Liver (tissue), 9 donors: ENCODE results near the gene SPACA9. TPM values are rescaled to one million over a fixed set of nuclear protein-coding genes. Genes with fewer than 3 reads are reported as not detected.

Experiments used
- DNase-seq: peaks from one replicate; pipeline ENCODE4 v3.0.0-alpha.2; 2017; ENCODE audit warnings: low spot score
- H3K27ac ChIP-seq, 2 donors: one replicate each; pipeline ENCODE4 v1.7.0; 2013; ENCODE audit warnings: inconsistent platforms in 2 of 2, low read length in 2 of 2, control low read depth in 1 of 2, low read depth in 1 of 2, mild to moderate bottlenecking in 1 of 2
- H3K27me3 ChIP-seq, 4 donors: one replicate each; pipeline versions ENCODE4 v1.6.1 to v1.7.0; 2013; ENCODE audit warnings: low read length in 3 of 4, inconsistent platforms in 1 of 4, mild to moderate bottlenecking in 1 of 4, moderate library complexity in 1 of 4; ENCODE audit not compliant: control insufficient read depth in 4 of 4, insufficient read depth in 4 of 4
- H3K36me3 ChIP-seq, 4 donors: one replicate each; pipeline versions ENCODE4 v1.6.1 to v1.7.0; 2013; ENCODE audit warnings: low read length in 3 of 4, mild to moderate bottlenecking in 3 of 4, low read depth in 1 of 4, moderate library complexity in 1 of 4; ENCODE audit not compliant: control insufficient read depth in 4 of 4, insufficient read depth in 3 of 4
- H3K4me1 ChIP-seq, 4 donors: one replicate each; pipeline versions ENCODE4 v1.6.1 to v1.7.0; 2013; ENCODE audit warnings: low read length in 3 of 4, mild to moderate bottlenecking in 3 of 4, moderate library complexity in 1 of 4; ENCODE audit not compliant: control insufficient read depth in 4 of 4, insufficient read depth in 4 of 4
- H3K4me3 ChIP-seq, 3 donors: one replicate each; pipeline versions ENCODE4 v1.6.1 to v1.7.0; 2013; ENCODE audit warnings: low read length in 3 of 3, control low read depth in 1 of 3, low read depth in 1 of 3, mild to moderate bottlenecking in 1 of 3
- H3K9ac ChIP-seq, 2 donors: one replicate each; pipeline ENCODE4 v1.7.0; 2013; ENCODE audit warnings: low read length in 2 of 2, mild to moderate bottlenecking in 2 of 2, moderate library complexity in 2 of 2, control low read depth in 1 of 2, low read depth in 1 of 2
- H3K9me3 ChIP-seq, 4 donors: one replicate each; pipeline versions ENCODE4 v1.6.1 to v1.7.0; 2013; ENCODE audit warnings: low read length in 3 of 4; ENCODE audit not compliant: control insufficient read depth in 4 of 4
- EGR1 ChIP-seq, 2 donors: IDR thresholded peaks; 2 replicates each; pipeline ENCODE4 v1.6.1; 2016 to 2018; ENCODE audit warnings: antibody characterized with exemption in 2 of 2, low read depth in 2 of 2
- FOXA1 ChIP-seq: IDR thresholded peaks from 2 replicates; pipeline ENCODE4 v1.6.1; 2016; ENCODE audit warnings: antibody characterized with exemption
- FOXA2 ChIP-seq: IDR thresholded peaks from 2 replicates; pipeline ENCODE4 v1.6.1; 2016; ENCODE audit warnings: antibody characterized with exemption
- GABPA ChIP-seq, 2 donors: IDR thresholded peaks in 1 of 2; conservative IDR thresholded peaks in 1 of 2; 2 replicates each; pipeline ENCODE4 v1.6.1; 2016; ENCODE audit warnings: antibody characterized with exemption in 2 of 2, mild to moderate bottlenecking in 1 of 2, moderate library complexity in 1 of 2
- HNF4A ChIP-seq, 2 donors: conservative IDR thresholded peaks; 2 replicates each; pipeline ENCODE4 v1.6.1; 2016; ENCODE audit warnings: antibody characterized with exemption in 2 of 2, mild to moderate bottlenecking in 2 of 2
- HNF4G ChIP-seq: IDR thresholded peaks from 2 replicates; pipeline ENCODE4 v1.6.1; 2016; ENCODE audit warnings: antibody characterized with exemption
- NR2F2 ChIP-seq: IDR thresholded peaks from 2 replicates; pipeline ENCODE4 v1.6.1; 2016; ENCODE audit warnings: antibody characterized with exemption
- TAF1 ChIP-seq: conservative IDR thresholded peaks from 2 replicates; pipeline ENCODE4 v1.6.1; 2016; ENCODE audit warnings: antibody characterized with exemption, mild to moderate bottlenecking
- YY1 ChIP-seq: IDR thresholded peaks from 2 replicates; pipeline ENCODE4 v1.6.1; 2016; ENCODE audit warnings: antibody characterized with exemption, mild to moderate bottlenecking
- ZBTB33 ChIP-seq: IDR thresholded peaks from 2 replicates; pipeline ENCODE4 v1.6.1; 2016; ENCODE audit warnings: antibody characterized with exemption
- WGBS: extraction: QIAGEN DNeasy Blood & Tissue Kit; methylation state at CpG from one replicate; pipeline ENCODE4 v1.1.7; 2013; 5-methylcytosine and 5-hydroxymethylcytosine counted together
- polyA plus RNA-seq, 2 donors: library from polyadenylated mRNA; stranded (reverse) in 1 of 2; unstranded in 1 of 2; fragments of 200-250 nt in 1 of 2; fragments of >200 nt in 1 of 2; fragmentation: Nextera tagmentation in 1 of 2; extraction: Ambion mirVana in 1 of 2; gene quantifications; one replicate each; pipeline versions ENCODE4 v1.2.1 to v1.2.3, GENCODE V29; 2013 to 2015
- total RNA-seq, 2 donors: library from RNA; depleted of rRNA; stranded (reverse); fragments of >200 nt; gene quantifications; one replicate each; pipeline ENCODE4 v1.2.3, GENCODE V29; 2014
- TF ChIP-seq, protein P1 (sequence below): IDR thresholded peaks from 2 replicates; pipeline ENCODE4 v1.6.1; 2016; ENCODE audit warnings: antibody characterized with exemption, mild to moderate bottlenecking
- TF ChIP-seq, protein P2 (sequence below): IDR thresholded peaks from 2 replicates; pipeline ENCODE4 v1.6.1; 2016; ENCODE audit warnings: antibody characterized with exemption
- TF ChIP-seq, protein P3 (sequence below): fragments of 150-350 bp; IDR thresholded peaks from 2 replicates; pipeline ENCODE4 v1.5.1; 2017; ENCODE audit warnings: improper control_type of control experiment, low read depth, low read length; ENCODE audit not compliant: missing input control
- donor health status: healthy.
- donor health status: healthy.
- donor health status: healthy.
- donor health status: healthy.
- donor health status: healthy.

SPACA9 gene
- total and polyA plus RNA-seq, 4 donors, result 0.67 to 1.3 (median 0.98) TPM

- DNase-seq, result no peak
- H3K27ac ChIP-seq, result no peak overlapping the region
- peaks cover 11 to 89% (median 49%) of the 10 kb centered on the region in 4 donors for H3K36me3 ChIP-seq
- H3K9ac ChIP-seq, result no peak overlapping the region
- TF ChIP-seq HNF4G (no peak), EGR1 (IDR thresholded peaks at IDR 0.05; ENCODE audit: low read depth in 2 of 2) (no peak), ZBTB33 (no peak), FOXA2 (no peak), TAF1 (no peak)
- 87% methylated on average over 6 of the region's 6 CpGs for WGBS
- H3K27me3 ChIP-seq, result no peaks in the 10 kb centered on the region
- H3K4me3 ChIP-seq, result no peak overlapping the region
- no peaks in the 10 kb centered on the region for H3K4me1 ChIP-seq
- H3K9me3 ChIP-seq, result no peaks in the 10 kb centered on the region
These were observed 18.2 kb downstream of the SPACA9 start for GRCh38 chr9:132896906-132897305.

DNA sequence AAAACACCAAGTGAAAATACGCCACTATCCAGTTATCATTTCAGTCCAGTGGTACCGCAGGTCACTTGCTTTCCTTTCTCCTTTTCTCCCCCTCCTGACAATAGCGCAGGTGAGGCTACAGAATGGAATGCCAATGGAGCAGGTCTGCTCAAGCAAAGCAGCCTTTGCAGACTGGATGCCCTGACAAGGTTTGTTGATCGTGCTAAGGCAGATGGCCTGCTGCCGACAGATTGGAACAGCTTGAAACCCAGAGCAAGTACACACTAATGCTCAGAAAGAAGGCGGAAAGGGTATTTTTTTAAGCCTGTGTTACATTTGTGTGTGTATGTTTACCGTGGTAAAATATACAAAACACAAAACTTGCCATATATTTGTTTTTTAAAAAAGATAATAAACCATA is 19.4 kb downstream of the SPACA9 start:
- H3K9ac ChIP-seq, result no peak overlapping the region
- H3K27me3 ChIP-seq, result no peaks in the 10 kb centered on the region
- no peaks in the 10 kb centered on the region for H3K4me1 ChIP-seq
- 96% methylated on average over 7 of the region's 7 CpGs for WGBS
- TF ChIP-seq, protein P1, sequence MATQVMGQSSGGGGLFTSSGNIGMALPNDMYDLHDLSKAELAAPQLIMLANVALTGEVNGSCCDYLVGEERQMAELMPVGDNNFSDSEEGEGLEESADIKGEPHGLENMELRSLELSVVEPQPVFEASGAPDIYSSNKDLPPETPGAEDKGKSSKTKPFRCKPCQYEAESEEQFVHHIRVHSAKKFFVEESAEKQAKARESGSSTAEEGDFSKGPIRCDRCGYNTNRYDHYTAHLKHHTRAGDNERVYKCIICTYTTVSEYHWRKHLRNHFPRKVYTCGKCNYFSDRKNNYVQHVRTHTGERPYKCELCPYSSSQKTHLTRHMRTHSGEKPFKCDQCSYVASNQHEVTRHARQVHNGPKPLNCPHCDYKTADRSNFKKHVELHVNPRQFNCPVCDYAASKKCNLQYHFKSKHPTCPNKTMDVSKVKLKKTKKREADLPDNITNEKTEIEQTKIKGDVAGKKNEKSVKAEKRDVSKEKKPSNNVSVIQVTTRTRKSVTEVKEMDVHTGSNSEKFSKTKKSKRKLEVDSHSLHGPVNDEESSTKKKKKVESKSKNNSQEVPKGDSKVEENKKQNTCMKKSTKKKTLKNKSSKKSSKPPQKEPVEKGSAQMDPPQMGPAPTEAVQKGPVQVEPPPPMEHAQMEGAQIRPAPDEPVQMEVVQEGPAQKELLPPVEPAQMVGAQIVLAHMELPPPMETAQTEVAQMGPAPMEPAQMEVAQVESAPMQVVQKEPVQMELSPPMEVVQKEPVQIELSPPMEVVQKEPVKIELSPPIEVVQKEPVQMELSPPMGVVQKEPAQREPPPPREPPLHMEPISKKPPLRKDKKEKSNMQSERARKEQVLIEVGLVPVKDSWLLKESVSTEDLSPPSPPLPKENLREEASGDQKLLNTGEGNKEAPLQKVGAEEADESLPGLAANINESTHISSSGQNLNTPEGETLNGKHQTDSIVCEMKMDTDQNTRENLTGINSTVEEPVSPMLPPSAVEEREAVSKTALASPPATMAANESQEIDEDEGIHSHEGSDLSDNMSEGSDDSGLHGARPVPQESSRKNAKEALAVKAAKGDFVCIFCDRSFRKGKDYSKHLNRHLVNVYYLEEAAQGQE, result no peak
- TF ChIP-seq HNF4A (conservative IDR thresholded peaks at IDR 0.05), result no peak
- no peak for TF ChIP-seq GABPA (IDR thresholded peaks at IDR 0.05 in 1 of 2, conservative IDR thresholded peaks at IDR 0.05 in 1 of 2)
- TF ChIP-seq, protein P2, sequence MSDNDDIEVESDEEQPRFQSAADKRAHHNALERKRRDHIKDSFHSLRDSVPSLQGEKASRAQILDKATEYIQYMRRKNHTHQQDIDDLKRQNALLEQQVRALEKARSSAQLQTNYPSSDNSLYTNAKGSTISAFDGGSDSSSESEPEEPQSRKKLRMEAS, result no peak
- no peak for TF ChIP-seq HNF4G
- DNase-seq, result no peak
- H3K36me3 ChIP-seq, result peaks cover 10 to 88% (median 50%) of the 10 kb centered on the region in 4 donors
- H3K27ac ChIP-seq, result no peak overlapping the region
- no peaks in the 10 kb centered on the region for H3K9me3 ChIP-seq
- H3K4me3 ChIP-seq, result no peak overlapping the region

- Histone ChIP-seq H3K36me3 (peaks cover 8 to 83% (median 57%) of the 10 kb centered on the region in 4 donors), H3K27me3 (no peaks in the 10 kb centered on the region), H3K27ac (no peak overlapping the region), H3K9me3 (no peaks in the 10 kb centered on the region), H3K9ac (no peak overlapping the region), H3K4me3 (no peak overlapping the region), H3K4me1 (no peaks in the 10 kb centered on the region)
- WGBS, result 50% methylated on average over 11 of the region's 11 CpGs
- DNase-seq, result peak; percentile 78
- no peak for TF ChIP-seq EGR1 (IDR thresholded peaks at IDR 0.05; ENCODE audit: low read depth in 2 of 2)
- TF ChIP-seq, protein P2, result no peak
- TF ChIP-seq, protein P3, sequence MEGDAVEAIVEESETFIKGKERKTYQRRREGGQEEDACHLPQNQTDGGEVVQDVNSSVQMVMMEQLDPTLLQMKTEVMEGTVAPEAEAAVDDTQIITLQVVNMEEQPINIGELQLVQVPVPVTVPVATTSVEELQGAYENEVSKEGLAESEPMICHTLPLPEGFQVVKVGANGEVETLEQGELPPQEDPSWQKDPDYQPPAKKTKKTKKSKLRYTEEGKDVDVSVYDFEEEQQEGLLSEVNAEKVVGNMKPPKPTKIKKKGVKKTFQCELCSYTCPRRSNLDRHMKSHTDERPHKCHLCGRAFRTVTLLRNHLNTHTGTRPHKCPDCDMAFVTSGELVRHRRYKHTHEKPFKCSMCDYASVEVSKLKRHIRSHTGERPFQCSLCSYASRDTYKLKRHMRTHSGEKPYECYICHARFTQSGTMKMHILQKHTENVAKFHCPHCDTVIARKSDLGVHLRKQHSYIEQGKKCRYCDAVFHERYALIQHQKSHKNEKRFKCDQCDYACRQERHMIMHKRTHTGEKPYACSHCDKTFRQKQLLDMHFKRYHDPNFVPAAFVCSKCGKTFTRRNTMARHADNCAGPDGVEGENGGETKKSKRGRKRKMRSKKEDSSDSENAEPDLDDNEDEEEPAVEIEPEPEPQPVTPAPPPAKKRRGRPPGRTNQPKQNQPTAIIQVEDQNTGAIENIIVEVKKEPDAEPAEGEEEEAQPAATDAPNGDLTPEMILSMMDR, result peak; percentile 88
- no peak for TF ChIP-seq HNF4G
- no peak for TF ChIP-seq GABPA (IDR thresholded peaks at IDR 0.05 in 1 of 2, conservative IDR thresholded peaks at IDR 0.05 in 1 of 2)
- no peak for TF ChIP-seq YY1
- no peak for TF ChIP-seq FOXA1
- TF ChIP-seq, protein P1, result no peak
- TF ChIP-seq NR2F2, result no peak
These were observed 23.4 kb downstream of the SPACA9 start for GRCh38 chr9:132901858-132902831.
